ENCODE data around the gene CRYGA.

Gene CRYGA, protein sequence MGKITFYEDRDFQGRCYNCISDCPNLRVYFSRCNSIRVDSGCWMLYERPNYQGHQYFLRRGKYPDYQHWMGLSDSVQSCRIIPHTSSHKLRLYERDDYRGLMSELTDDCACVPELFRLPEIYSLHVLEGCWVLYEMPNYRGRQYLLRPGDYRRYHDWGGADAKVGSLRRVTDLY

GRCh38 chr2:208163489-208163888 lies at the start of gene CRYGA:
TSS of gene CRYGA (minus strand) at chr2:208163589. CDS start at chr2:208163556, 33 bp downstream.
- Mint-ChIP-seq H3K36me3 (no peaks in the 10 kb centered on the region), H3K27ac (no peak within 1 kb of the TSS), H3K27me3 (peaks cover 20% of the 10 kb centered on the region), H3K9me3 (no peaks in the 10 kb centered on the region), H3K4me1 (no peaks in the 10 kb centered on the region), H3K4me3 (no peak within 1 kb of the TSS)
- ATAC-seq: no peak

GRCh38 chr2:208210688-208211451 lies 47.5 kb upstream of the CRYGA start:
- ATAC-seq: no peak
- no peak overlapping the region for H3K27ac Mint-ChIP-seq
- no peak overlapping the region for H3K4me3 Mint-ChIP-seq
- no peaks in the 10 kb centered on the region for H3K36me3 Mint-ChIP-seq
- H3K27me3 Mint-ChIP-seq: no peaks in the 10 kb centered on the region
- H3K4me1 Mint-ChIP-seq: no peaks in the 10 kb centered on the region
- no peaks in the 10 kb centered on the region for H3K9me3 Mint-ChIP-seq

- Mint-ChIP-seq H3K4me1 (no peaks in the 10 kb centered on the region), H3K27me3 (no peaks in the 10 kb centered on the region), H3K4me3 (no peak overlapping the region), H3K9me3 (no peaks in the 10 kb centered on the region), H3K27ac (no peak overlapping the region), H3K36me3 (no peaks in the 10 kb centered on the region)
- ATAC-seq: no peak
These were observed 45.1 kb upstream of the CRYGA start for GRCh38 chr2:208208335-208209085.

DNA sequence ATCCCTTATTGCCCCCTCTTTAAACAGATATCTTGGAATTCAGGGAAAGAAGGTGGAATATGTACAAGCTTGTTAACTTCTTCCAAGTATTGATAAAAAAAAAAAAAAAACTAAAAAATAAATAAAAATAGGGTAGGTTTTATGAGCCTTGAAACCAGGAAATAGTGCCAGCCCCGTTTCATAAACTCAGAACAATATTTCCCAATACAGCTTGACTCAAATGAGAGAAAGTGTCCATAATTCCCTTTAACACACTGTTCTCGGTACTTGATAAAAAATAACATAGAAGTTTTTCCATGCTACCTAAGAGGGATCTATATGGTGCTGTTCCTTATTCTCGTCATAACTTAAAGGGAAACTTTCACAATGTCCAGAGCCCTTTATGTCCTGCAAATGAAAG lies 44.4 kb upstream of the CRYGA start:
- Mint-ChIP-seq H3K36me3 (no peaks in the 10 kb centered on the region), H3K4me3 (no peak overlapping the region), H3K4me1 (no peaks in the 10 kb centered on the region), H3K27me3 (no peaks in the 10 kb centered on the region), H3K27ac (no peak overlapping the region), H3K9me3 (no peaks in the 10 kb centered on the region)
- ATAC-seq: no peak

- Mint-ChIP-seq H3K4me1 (no peaks in the 10 kb centered on the region), H3K9me3 (no peaks in the 10 kb centered on the region), H3K4me3 (no peak overlapping the region), H3K36me3 (no peaks in the 10 kb centered on the region), H3K27me3 (no peaks in the 10 kb centered on the region), H3K27ac (no peak overlapping the region)
- no peak for ATAC-seq
These were observed 40.8 kb upstream of the CRYGA start for GRCh38 chr2:208204166-208204565.

DNA sequence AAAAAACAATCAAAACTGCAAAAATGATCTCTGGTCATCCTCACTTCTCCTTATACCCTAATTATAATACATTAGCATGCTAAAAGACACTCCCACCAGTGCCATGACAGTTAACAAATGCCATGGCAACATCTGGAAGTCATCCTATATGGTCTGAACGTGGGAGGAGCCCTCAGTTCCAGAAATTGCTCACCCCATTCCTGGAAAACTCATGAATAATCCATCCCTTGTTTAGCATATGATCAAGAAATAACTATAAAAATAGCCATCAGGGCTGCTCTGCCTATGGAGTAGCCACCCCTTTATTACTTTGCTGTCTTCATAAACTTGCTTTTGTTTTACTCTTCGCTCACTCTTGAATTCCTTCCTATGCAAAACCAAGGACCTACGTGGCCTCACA lies 32.1 kb upstream of the CRYGA start:
- Mint-ChIP-seq H3K36me3 (no peaks in the 10 kb centered on the region), H3K9me3 (no peaks in the 10 kb centered on the region), H3K27ac (no peak overlapping the region), H3K4me3 (no peak overlapping the region), H3K4me1 (no peaks in the 10 kb centered on the region), H3K27me3 (no peaks in the 10 kb centered on the region)
- no peak for ATAC-seq

- Mint-ChIP-seq H3K27me3 (no peaks in the 10 kb centered on the region), H3K36me3 (no peaks in the 10 kb centered on the region), H3K4me1 (no peaks in the 10 kb centered on the region), H3K27ac (no peak overlapping the region), H3K9me3 (no peaks in the 10 kb centered on the region), H3K4me3 (no peak overlapping the region)
- ATAC-seq: no peak
These were observed 29.3 kb upstream of the CRYGA start for GRCh38 chr2:208192611-208193236.

DNA sequence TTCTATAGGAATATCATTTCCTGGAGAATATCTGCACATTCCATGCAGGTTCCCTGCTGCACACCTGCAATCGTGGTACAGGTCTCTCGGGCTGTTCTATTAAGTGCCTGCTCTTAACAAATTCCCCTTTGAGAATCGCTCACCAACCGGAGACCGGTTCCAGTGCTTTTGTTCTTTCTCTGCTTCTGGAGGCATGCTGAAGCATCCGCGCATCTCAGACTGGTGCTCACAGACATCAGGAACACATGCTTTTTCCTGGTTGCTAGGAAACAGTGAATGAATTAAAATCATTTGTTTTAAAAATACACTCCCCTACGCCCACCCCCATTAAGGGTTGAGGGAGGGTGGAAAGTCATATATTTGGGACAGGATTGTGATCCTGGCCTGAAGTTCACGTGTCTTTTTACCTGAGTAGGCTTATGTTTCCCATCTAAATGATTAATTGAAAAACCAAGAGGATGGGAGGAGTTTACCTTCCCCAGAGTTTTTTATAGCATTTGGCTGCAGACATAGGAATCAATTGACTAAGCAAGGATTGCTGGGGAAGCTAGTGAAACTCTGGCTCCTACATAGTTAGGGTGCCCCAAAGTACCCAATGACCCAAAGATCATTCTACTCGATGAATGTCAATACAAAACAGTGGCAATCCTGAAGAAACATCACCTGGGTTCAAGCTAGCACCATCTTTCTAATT lies 26.6 kb upstream of the CRYGA start, which contains the start of gene C2orf80:
C2orf80 (minus strand) TSS at position 221 of the 694 bp plus-strand sequence. CDS start 3,044 bp downstream, outside the sequence.
- Mint-ChIP-seq H3K36me3 (no peaks in the 10 kb centered on the region), H3K9me3 (no peaks in the 10 kb centered on the region), H3K4me3 (no peak within 1 kb of the TSS), H3K4me1 (no peaks in the 10 kb centered on the region), H3K27me3 (peaks cover 7% of the 10 kb centered on the region), H3K27ac (no peak within 1 kb of the TSS)
- ATAC-seq: no peak

- Mint-ChIP-seq H3K36me3 (no peaks in the 10 kb centered on the region), H3K4me1 (peaks cover 5% of the 10 kb centered on the region), H3K27ac (no peak overlapping the region), H3K9me3 (no peaks in the 10 kb centered on the region), H3K27me3 (peaks cover 14% of the 10 kb centered on the region), H3K4me3 (no peak overlapping the region)
- ATAC-seq: no peak
These were observed 25.9 kb upstream of the CRYGA start for GRCh38 chr2:208189069-208189809.

DNA sequence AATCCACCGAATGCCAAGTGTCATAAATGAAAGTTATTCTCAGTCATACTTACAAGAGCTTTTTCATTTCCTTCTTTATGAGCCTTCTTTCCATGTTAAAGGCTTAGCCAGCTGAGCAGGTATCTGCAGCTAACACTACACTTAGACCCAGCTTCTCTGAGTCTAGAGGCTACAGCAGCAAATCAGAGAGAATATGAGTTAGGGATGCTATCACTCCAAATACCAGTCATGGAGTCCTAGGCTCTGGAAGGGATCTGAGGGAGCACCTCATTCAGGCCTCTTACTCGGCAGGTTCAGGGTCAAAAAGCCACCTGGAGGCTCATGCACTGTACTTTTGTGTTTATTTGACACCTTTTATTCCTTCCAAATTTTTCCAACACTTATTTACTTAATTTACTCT lies 23.5 kb upstream of the CRYGA start:
- Mint-ChIP-seq H3K4me3 (no peak overlapping the region), H3K4me1 (peaks cover 16% of the 10 kb centered on the region), H3K36me3 (no peaks in the 10 kb centered on the region), H3K27ac (no peak overlapping the region), H3K9me3 (no peaks in the 10 kb centered on the region), H3K27me3 (peaks cover 33% of the 10 kb centered on the region)
- no peak for ATAC-seq

- ATAC-seq: no peak
- Mint-ChIP-seq H3K27ac (no peak overlapping the region), H3K4me1 (peaks cover 16% of the 10 kb centered on the region)
These were observed 23.1 kb upstream of the CRYGA start for GRCh38 chr2:208186465-208186864.

DNA sequence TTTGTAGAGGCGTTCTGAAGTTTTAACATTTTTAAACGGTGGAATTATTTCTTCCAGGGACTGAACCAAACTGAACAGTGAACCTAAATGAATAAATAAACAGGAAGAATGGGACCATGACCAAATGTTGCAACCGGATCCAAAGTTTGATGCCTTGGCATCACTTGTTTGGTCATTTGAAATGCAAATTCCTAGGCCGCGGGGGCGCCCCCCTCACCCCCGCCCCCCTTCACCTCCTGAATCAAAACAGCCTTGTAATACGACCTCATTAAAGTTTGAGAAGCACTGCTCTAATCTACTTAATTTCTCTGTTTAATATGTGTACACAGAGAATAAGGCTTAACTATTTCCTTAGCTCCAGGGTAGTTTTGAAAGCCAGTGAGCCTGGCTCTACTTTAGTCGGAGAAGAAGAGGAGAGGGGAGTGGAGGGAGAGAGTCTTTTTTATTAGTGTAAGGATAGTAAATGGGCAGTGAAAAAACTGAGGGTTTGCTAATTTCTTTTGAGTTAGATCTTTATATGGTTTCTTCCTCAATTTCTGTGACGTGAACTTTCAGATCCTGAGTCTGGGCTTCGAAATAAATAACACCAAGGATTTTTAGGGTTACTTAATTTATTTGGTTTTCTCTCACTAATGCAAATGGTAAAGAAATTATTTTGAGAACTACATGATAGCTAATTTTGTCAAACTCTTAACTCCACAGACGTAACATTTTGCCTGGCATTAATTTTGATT lies 20.8 kb upstream of the CRYGA start:
- Mint-ChIP-seq H3K27me3 (peaks cover 33% of the 10 kb centered on the region), H3K4me3 (no peak overlapping the region), H3K4me1 (peaks cover 16% of the 10 kb centered on the region), H3K9me3 (no peaks in the 10 kb centered on the region), H3K27ac (no peak overlapping the region), H3K36me3 (no peaks in the 10 kb centered on the region)
- no peak for ATAC-seq

More at GRCh38 chr2:208186465-208186864, 23.1 kb upstream of the CRYGA start:
- Mint-ChIP-seq H3K9me3 (no peaks in the 10 kb centered on the region), H3K36me3 (no peaks in the 10 kb centered on the region), H3K27me3 (peaks cover 33% of the 10 kb centered on the region), H3K4me3 (no peak overlapping the region)

DNA sequence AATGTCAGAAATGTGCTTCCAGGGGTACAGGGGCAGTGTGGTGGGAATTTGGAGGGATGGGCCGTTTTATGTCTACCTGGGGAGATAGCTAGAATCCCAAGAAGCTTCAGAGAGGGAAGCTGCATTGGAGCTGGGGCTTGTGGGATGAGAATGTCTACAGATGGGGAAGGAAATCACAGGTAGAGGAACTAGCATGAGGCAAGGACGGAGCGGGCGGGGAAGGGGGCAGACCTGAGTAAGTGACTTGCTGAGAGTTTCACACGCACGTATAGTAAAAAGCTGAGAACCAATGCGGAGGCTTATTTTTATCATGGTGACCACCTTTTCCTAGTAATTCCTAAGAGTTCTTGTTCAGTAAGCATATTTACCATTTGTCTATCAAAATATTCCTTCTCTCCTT lies 20.1 kb upstream of the CRYGA start:
- H3K4me1 Mint-ChIP-seq: peaks cover 16% of the 10 kb centered on the region
- H3K36me3 Mint-ChIP-seq: no peaks in the 10 kb centered on the region
- no peak for ATAC-seq
- no peak overlapping the region for H3K4me3 Mint-ChIP-seq
- no peak overlapping the region for H3K27ac Mint-ChIP-seq
- no peaks in the 10 kb centered on the region for H3K9me3 Mint-ChIP-seq
- H3K27me3 Mint-ChIP-seq: peaks cover 33% of the 10 kb centered on the region

GRCh38 chr2:208182835-208183234 lies 19.4 kb upstream of the CRYGA start:
- H3K4me1 Mint-ChIP-seq: peaks cover 16% of the 10 kb centered on the region
- no peak for ATAC-seq
- H3K27me3 Mint-ChIP-seq: peaks cover 33% of the 10 kb centered on the region
- H3K27ac Mint-ChIP-seq: no peak overlapping the region
- no peak overlapping the region for H3K4me3 Mint-ChIP-seq
- no peaks in the 10 kb centered on the region for H3K36me3 Mint-ChIP-seq
- H3K9me3 Mint-ChIP-seq: no peaks in the 10 kb centered on the region

Measured in stimulated activated memory B cell treated with anti-CD40 and anti-IgM and Interleukin-4, amounts not matched to agents 10 μg/mL and 1 μg/mL and 100 μg/mL, for 72 hours (primary cell).